Eye (tissue), 1 donor: Measurements from ENCODE around the gene SFMBT2.
"Not testable (repeated sequence)": the region's sequence is repeated elsewhere in the genome, so short reads cannot be mapped to it uniquely, and the experiment has no call there.

Source experiments
- DNase-seq: peaks from one replicate; pipeline ENCODE4 v3.0.0-alpha.2; 2015

Gene SFMBT2

GRCh38 chr10:7400068-7400715 is 10.6 kb downstream of the SFMBT2 start:
- DNase-seq, result no peak

- no peak for DNase-seq
These were observed 11.3 kb downstream of the SFMBT2 start for GRCh38 chr10:7399533-7399932.

- DNase-seq, result peak; percentile 37
These were observed 13.5 kb downstream of the SFMBT2 start for GRCh38 chr10:7397049-7398035.

GRCh38 chr10:7392301-7392700 is 18.5 kb downstream of the SFMBT2 start:
- DNase-seq, result not testable (repeated sequence)

- no peak for DNase-seq
These were observed 19.1 kb downstream of the SFMBT2 start for GRCh38 chr10:7391748-7392147.

- not testable (repeated sequence) for DNase-seq
These were observed 20.1 kb downstream of the SFMBT2 start for GRCh38 chr10:7390689-7391110.

GRCh38 chr10:7389844-7390243 is 21.0 kb downstream of the SFMBT2 start:
- DNase-seq, result no peak

GRCh38 chr10:7389346-7389745 is 21.5 kb downstream of the SFMBT2 start:
- DNase-seq, result no peak

- no peak for DNase-seq
These were observed 22.2 kb downstream of the SFMBT2 start for GRCh38 chr10:7388602-7389001.

- DNase-seq, result not testable (repeated sequence)
These were observed 22.7 kb downstream of the SFMBT2 start for GRCh38 chr10:7388149-7388548.

GRCh38 chr10:7385114-7385513 is 25.7 kb downstream of the SFMBT2 start:
- DNase-seq, result no peak

- no peak for DNase-seq
These were observed 27.4 kb downstream of the SFMBT2 start for GRCh38 chr10:7383442-7383841.

- DNase-seq, result no peak
These were observed 30.1 kb downstream of the SFMBT2 start for GRCh38 chr10:7380704-7381241.

GRCh38 chr10:7378602-7379403 is 32.0 kb downstream of the SFMBT2 start:
- DNase-seq, result no peak

- no peak for DNase-seq
These were observed 33.1 kb downstream of the SFMBT2 start for GRCh38 chr10:7377614-7378248.

- DNase-seq, result no peak
These were observed 36.0 kb downstream of the SFMBT2 start for GRCh38 chr10:7374795-7375194.

- no peak for DNase-seq
These were observed 37.8 kb downstream of the SFMBT2 start for GRCh38 chr10:7373039-7373438.

GRCh38 chr10:7372504-7372903 is 38.3 kb downstream of the SFMBT2 start:
- no peak for DNase-seq

- no peak for DNase-seq
These were observed 40.3 kb downstream of the SFMBT2 start for GRCh38 chr10:7370511-7370910.

GRCh38 chr10:7365027-7365745 is 45.6 kb downstream of the SFMBT2 start:
- DNase-seq, result peak; percentile 54

GRCh38 chr10:7364474-7364873 is 46.4 kb downstream of the SFMBT2 start:
- DNase-seq, result no peak

GRCh38 chr10:7363700-7364099 is 47.1 kb downstream of the SFMBT2 start:
- DNase-seq, result no peak
